Suprapubic skin (tissue), 4 donors: ENCODE results near the gene GPER1.

ENCODE experiments used
- EP300 ChIP-seq: sonication (generic); formaldehyde crosslinking; IDR thresholded peaks from one replicate; pipeline ENCODE4 v1.6.1; 2017; ENCODE audit warnings: antibody characterized with exemption
- POLR2A ChIP-seq, 2 donors: fragments of 450-650 bp; IDR thresholded peaks; one replicate each; pipeline ENCODE4 v1.6.1; 2017; ENCODE audit warnings: antibody characterized with exemption in 2 of 2, mild to moderate bottlenecking in 2 of 2, moderate library complexity in 2 of 2
- POLR2AphosphoS5 ChIP-seq, 3 donors: sonication (generic); formaldehyde crosslinking; IDR thresholded peaks; one replicate each; pipeline ENCODE4 v1.6.1; 2017; ENCODE audit warnings: antibody characterized with exemption in 3 of 3
- TF ChIP-seq, protein P1 (sequence below), 2 donors: fragments of 200-600 bp in 1 of 2; fragments of 450-650 bp in 1 of 2; sonication (generic) in 1 of 2; IDR thresholded peaks; one replicate each; pipeline ENCODE4 v1.5.1; 2016 to 2019; ENCODE audit warnings: antibody characterized with exemption in 2 of 2, mild to moderate bottlenecking in 1 of 2, moderate library complexity in 1 of 2

DNA sequence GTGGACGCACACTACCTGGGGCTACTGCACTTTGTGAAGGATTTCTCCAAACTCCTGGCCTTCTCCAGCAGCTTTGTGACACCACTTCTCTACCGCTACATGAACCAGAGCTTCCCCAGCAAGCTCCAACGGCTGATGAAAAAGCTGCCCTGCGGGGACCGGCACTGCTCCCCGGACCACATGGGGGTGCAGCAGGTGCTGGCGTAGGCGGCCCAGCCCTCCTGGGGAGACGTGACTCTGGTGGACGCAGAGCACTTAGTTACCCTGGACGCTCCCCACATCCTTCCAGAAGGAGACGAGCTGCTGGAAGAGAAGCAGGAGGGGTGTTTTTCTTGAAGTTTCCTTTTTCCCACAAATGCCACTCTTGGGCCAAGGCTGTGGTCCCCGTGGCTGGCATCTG, 29.6 kb upstream of the GPER1 start:
- TF ChIP-seq EP300: no peak
- no peak for TF ChIP-seq POLR2A (IDR thresholded peaks at IDR 0.05)
- TF ChIP-seq, protein P1, sequence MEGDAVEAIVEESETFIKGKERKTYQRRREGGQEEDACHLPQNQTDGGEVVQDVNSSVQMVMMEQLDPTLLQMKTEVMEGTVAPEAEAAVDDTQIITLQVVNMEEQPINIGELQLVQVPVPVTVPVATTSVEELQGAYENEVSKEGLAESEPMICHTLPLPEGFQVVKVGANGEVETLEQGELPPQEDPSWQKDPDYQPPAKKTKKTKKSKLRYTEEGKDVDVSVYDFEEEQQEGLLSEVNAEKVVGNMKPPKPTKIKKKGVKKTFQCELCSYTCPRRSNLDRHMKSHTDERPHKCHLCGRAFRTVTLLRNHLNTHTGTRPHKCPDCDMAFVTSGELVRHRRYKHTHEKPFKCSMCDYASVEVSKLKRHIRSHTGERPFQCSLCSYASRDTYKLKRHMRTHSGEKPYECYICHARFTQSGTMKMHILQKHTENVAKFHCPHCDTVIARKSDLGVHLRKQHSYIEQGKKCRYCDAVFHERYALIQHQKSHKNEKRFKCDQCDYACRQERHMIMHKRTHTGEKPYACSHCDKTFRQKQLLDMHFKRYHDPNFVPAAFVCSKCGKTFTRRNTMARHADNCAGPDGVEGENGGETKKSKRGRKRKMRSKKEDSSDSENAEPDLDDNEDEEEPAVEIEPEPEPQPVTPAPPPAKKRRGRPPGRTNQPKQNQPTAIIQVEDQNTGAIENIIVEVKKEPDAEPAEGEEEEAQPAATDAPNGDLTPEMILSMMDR (IDR thresholded peaks at IDR 0.05): no peak
- TF ChIP-seq POLR2AphosphoS5 (IDR thresholded peaks at IDR 0.05): no peak
